Caki2 (cell line): ENCODE results near the gene PTPRF. TPM values are rescaled to one million over a fixed set of nuclear protein-coding genes. Genes with fewer than 3 reads are reported as not detected.

Source experiments
- DNase-seq: peaks from one replicate; pipeline ENCODE4 v3.0.0-alpha.2; 2015; ENCODE audit warnings: low read depth
- in situ Hi-C: cut with HindIII; loops from 2 replicates; pipeline ENCODE4 v1.10.0; 2016; ENCODE audit warnings: low sequenced_read_pairs, low pct_unique_long_range_greater_than_20kb, mixed read lengths
- total RNA-seq: library from RNA; depleted of rRNA; stranded (reverse); fragments of >200 nt; shearing (Covaris generic); gene quantifications from 2 replicates; pipeline ENCODE4 v1.2.3, GENCODE V29; 2014; ENCODE audit warnings: low replicate concordance

Gene PTPRF
- total RNA-seq, 1 experiment from 2014 or later = 74.1 TPM

- in situ Hi-C loops = no loop called here
- no peak for DNase-seq
Observed at GRCh38 chr1:43613075-43613942, 82.6 kb downstream of the PTPRF start.

GRCh38 chr1:43614211-43614610 is 83.5 kb downstream of the PTPRF start:
- no peak for DNase-seq
- in situ Hi-C loops = no loop called here

GRCh38 chr1:43614891-43615290 is 84.2 kb downstream of the PTPRF start:
- DNase-seq = no peak
- in situ Hi-C loops = no loop called here

GRCh38 chr1:43616383-43616782 is 85.7 kb downstream of the PTPRF start:
- DNase-seq = no peak
- in situ Hi-C loops = no loop called here

GRCh38 chr1:43617011-43617410 is 86.3 kb downstream of the PTPRF start:
- in situ Hi-C loops = no loop called here
- DNase-seq = no peak

GRCh38 chr1:43617668-43618067 is 87.0 kb downstream of the PTPRF start:
- in situ Hi-C loops = no loop called here
- no peak for DNase-seq

GRCh38 chr1:43618521-43619313 is 88.0 kb downstream of the PTPRF start:
- in situ Hi-C loops = no loop called here
- DNase-seq = no peak

- no peak for DNase-seq
- in situ Hi-C loops = no loop called here
Observed at GRCh38 chr1:43619314-43619790, 88.7 kb downstream of the PTPRF start.

GRCh38 chr1:43619996-43620920 is 89.6 kb downstream of the PTPRF start:
- no peak for DNase-seq

GRCh38 chr1:43620956-43621355 is 90.3 kb downstream of the PTPRF start:
- no peak for DNase-seq
- in situ Hi-C loops = no loop called here

More at GRCh38 chr1:43619996-43620920, 89.6 kb downstream of the PTPRF start:
- in situ Hi-C loops = no loop called here

- in situ Hi-C loops = no loop called here
- DNase-seq = no peak
Observed at GRCh38 chr1:43621386-43621785, 90.7 kb downstream of the PTPRF start.

- DNase-seq = no peak
- in situ Hi-C loops = no loop called here
Observed at GRCh38 chr1:43621861-43622260, 91.2 kb downstream of the PTPRF start.

- no peak for DNase-seq
- in situ Hi-C loops = no loop called here
Observed at GRCh38 chr1:43622471-43622870, 91.8 kb downstream of the PTPRF start.

GRCh38 chr1:43622901-43623780 is 92.5 kb downstream of the PTPRF start:
- in situ Hi-C loops = no loop called here
- no peak for DNase-seq

- in situ Hi-C loops = no loop called here
- no peak for DNase-seq
Observed at GRCh38 chr1:43625063-43625780, 94.5 kb downstream of the PTPRF start.

- in situ Hi-C loops = no loop called here
- DNase-seq = no peak
Observed at GRCh38 chr1:43632135-43632670, 101.5 kb downstream of the PTPRF start.

GRCh38 chr1:43634721-43635120 is 104.0 kb downstream of the PTPRF start:
- in situ Hi-C loops = no loop called here
- no peak for DNase-seq
